HG03066 (cell line): ENCODE data around the gene SPIB.
"Not testable (repeated sequence)": the region's sequence is repeated elsewhere in the genome, so short reads cannot be mapped to it uniquely, and the experiment has no call there.

Experiments used
- ATAC-seq: cut with Tn5 transposase; IDR thresholded peaks from one replicate; pipeline ENCODE4 v1.9.1; 2021; ENCODE audit warnings: low read depth; ENCODE audit not compliant: unreplicated experiment

The SPIB gene

GRCh38 chr19:50465000-50465399 is 46.3 kb downstream of the SPIB start:
- ATAC-seq, result no peak

- ATAC-seq, result no peak
Measured at GRCh38 chr19:50465986-50466705, 47.4 kb downstream of the SPIB start.

- ATAC-seq, result no peak
Measured at GRCh38 chr19:50466706-50467039, 47.9 kb downstream of the SPIB start.

GRCh38 chr19:50467566-50467965 is 48.8 kb downstream of the SPIB start:
- no peak for ATAC-seq

- no peak for ATAC-seq
Measured at GRCh38 chr19:50468818-50469217, 50.1 kb downstream of the SPIB start.

GRCh38 chr19:50473336-50473735 is 54.6 kb downstream of the SPIB start:
- not testable (repeated sequence) for ATAC-seq

- ATAC-seq, result no peak
Measured at GRCh38 chr19:50475101-50475568, 56.4 kb downstream of the SPIB start.

- peak; percentile 16 for ATAC-seq
Measured at GRCh38 chr19:50475736-50476223, 57.0 kb downstream of the SPIB start.

- peak; percentile 68 for ATAC-seq
Measured at GRCh38 chr19:50476224-50476906, 57.6 kb downstream of the SPIB start, which contains the start of the genes EMC10 and GARIN5A. TSS of gene EMC10 (plus strand) at chr19:50476507. CDS start at chr19:50476545, 38 bp downstream. TSS of gene GARIN5A (minus strand) at chr19:50476848. CDS start at chr19:50476388, 460 bp downstream.

- no peak for ATAC-seq
Measured at GRCh38 chr19:50476907-50477238, 58.1 kb downstream of the SPIB start.

- ATAC-seq, result no peak
Measured at GRCh38 chr19:50477751-50478515, 59.2 kb downstream of the SPIB start.

GRCh38 chr19:50478901-50479715 is 60.4 kb downstream of the SPIB start:
- no peak for ATAC-seq

- ATAC-seq, result no peak
Measured at GRCh38 chr19:50479761-50480251, 61.1 kb downstream of the SPIB start.

GRCh38 chr19:50480281-50481111 is 61.8 kb downstream of the SPIB start:
- ATAC-seq, result no peak
